ENCODE results near the gene CSF3R. TPM values are rescaled to one million over a fixed set of nuclear protein-coding genes. Genes with fewer than 3 reads are reported as not detected.

Gene CSF3R
- total and polyA plus RNA-seq, 3 experiments from 2014 or later: 0.11 to 0.40 TPM; not detected in 1

DNA sequence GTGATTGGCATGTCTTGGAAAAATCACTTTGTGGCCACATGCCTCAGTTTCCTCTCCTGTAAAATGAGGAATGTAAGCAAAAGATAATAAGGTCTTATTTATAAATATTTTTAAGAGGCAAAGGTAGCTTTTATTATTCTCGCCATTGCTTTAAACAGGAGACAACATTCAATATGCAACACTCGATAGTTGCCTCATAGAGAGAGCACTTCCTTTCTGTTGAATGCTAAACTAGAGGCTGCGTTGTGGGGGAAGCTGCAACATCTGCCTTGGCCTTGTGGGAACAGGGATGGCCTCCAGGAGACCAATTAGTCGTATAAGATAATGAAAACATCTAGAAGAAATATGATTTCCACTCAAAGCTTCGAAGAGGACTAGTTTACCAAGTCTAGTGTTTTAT, 36.0 kb downstream of the CSF3R start:
- CTCF ChIA-PET: no interaction called here
- peaks cover 0 to 4% (median 0%) of the 10 kb centered on the region in 3 donors for H3K36me3 Mint-ChIP-seq
- H3K27ac ChIP-seq (ENCODE audit: low read depth, low read length): no peak overlapping the region
- H3K27me3 Mint-ChIP-seq: peaks cover 0 to 3% of the 10 kb centered on the region in 2 donors
- no peaks in the 10 kb centered on the region for H3K9me3 Mint-ChIP-seq
- no peak for DNase-seq
- H3K4me3 Mint-ChIP-seq: no peak overlapping the region
- no peaks in the 10 kb centered on the region for H3K27me3 ChIP-seq (ENCODE audit: insufficient read depth, low read length, poor library complexity, severe bottlenecking)
- H3K4me1 ChIP-seq (ENCODE audit: insufficient read depth, low read length): peaks cover 3% of the 10 kb centered on the region
- H3K36me3 ChIP-seq (ENCODE audit: insufficient read depth, low read length): no peaks in the 10 kb centered on the region
- peaks cover 13 to 19% (median 19%) of the 10 kb centered on the region in 3 donors for H3K4me1 Mint-ChIP-seq
- no peak overlapping the region for H3K4me3 ChIP-seq (ENCODE audit: low read length)
- no peak overlapping the region for H3K27ac Mint-ChIP-seq
- POLR2A ChIA-PET: interaction anchor here (0.6 kb wide), 1 partner anchor 19 kb away, joined by 3 read pairs; no protein-coding TSS in a partner anchor
- no peaks in the 10 kb centered on the region for H3K9me3 ChIP-seq (ENCODE audit: low read length)

DNA sequence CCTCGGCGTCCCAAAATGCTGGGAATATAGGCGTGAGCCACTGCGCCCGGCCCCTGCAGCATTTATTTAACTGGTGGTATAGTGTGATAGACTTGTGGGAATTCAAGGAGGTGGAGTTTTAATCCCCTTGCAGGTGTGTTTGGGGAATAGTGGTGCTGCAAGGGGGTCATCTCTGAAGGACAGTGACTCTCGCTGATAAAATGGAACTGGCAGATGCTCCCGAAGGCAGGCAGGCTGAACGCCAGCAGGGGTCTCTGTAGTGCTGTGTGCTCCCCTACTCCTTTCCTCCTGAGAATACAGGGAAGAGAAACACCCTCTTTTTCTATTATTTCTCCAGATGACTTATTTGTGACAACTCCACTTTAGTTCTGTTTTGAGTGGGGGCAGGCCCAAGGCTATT, 36.4 kb downstream of the CSF3R start:
- Mint-ChIP-seq H3K9me3 (no peaks in the 10 kb centered on the region), H3K36me3 (peaks cover 0 to 3% (median 0%) of the 10 kb centered on the region in 3 donors), H3K27me3 (peaks cover 0 to 3% of the 10 kb centered on the region in 2 donors), H3K27ac (peak overlapping the region in 1 of 8 donors; percentile 84), H3K4me1 (peaks cover 9 to 14% (median 14%) of the 10 kb centered on the region in 3 donors), H3K4me3 (no peak overlapping the region)
- ChIA-PET CTCF (no interaction called here), POLR2A (no interaction called here)
- no peaks in the 10 kb centered on the region for H3K36me3 ChIP-seq (ENCODE audit: insufficient read depth, low read length)
- no peak overlapping the region for H3K27ac ChIP-seq (ENCODE audit: low read depth, low read length)
- H3K4me3 ChIP-seq (ENCODE audit: low read length): no peak overlapping the region
- no peaks in the 10 kb centered on the region for H3K27me3 ChIP-seq (ENCODE audit: insufficient read depth, low read length, poor library complexity, severe bottlenecking)
- H3K4me1 ChIP-seq (ENCODE audit: insufficient read depth, low read length): peaks cover 3% of the 10 kb centered on the region
- H3K9me3 ChIP-seq (ENCODE audit: low read length): no peaks in the 10 kb centered on the region
- DNase-seq: no peak

- Mint-ChIP-seq H3K9me3 (no peaks in the 10 kb centered on the region), H3K27me3 (peaks cover 0 to 2% of the 10 kb centered on the region in 2 donors), H3K4me3 (no peak overlapping the region), H3K36me3 (no peaks in the 10 kb centered on the region), H3K27ac (no peak overlapping the region), H3K4me1 (no peaks in the 10 kb centered on the region)
- Histone ChIP-seq H3K4me3 (ENCODE audit: low read length) (no peak overlapping the region), H3K36me3 (ENCODE audit: insufficient read depth, low read length) (no peaks in the 10 kb centered on the region), H3K27me3 (ENCODE audit: insufficient read depth, low read length, poor library complexity, severe bottlenecking) (no peaks in the 10 kb centered on the region), H3K27ac (ENCODE audit: low read depth, low read length) (no peak overlapping the region), H3K4me1 (ENCODE audit: insufficient read depth, low read length) (no peaks in the 10 kb centered on the region), H3K9me3 (ENCODE audit: low read length) (no peaks in the 10 kb centered on the region)
- CTCF ChIA-PET: no interaction called here
- DNase-seq: no peak
- POLR2A ChIA-PET: no interaction called here
These were observed 39.4 kb downstream of the CSF3R start for GRCh38 chr1:36443297-36443696.

GRCh38 chr1:36442337-36442736, 40.4 kb downstream of the CSF3R start:
- POLR2A ChIA-PET: no interaction called here
- no peaks in the 10 kb centered on the region for H3K9me3 ChIP-seq (ENCODE audit: low read length)
- Mint-ChIP-seq H3K9me3 (no peaks in the 10 kb centered on the region), H3K4me1 (no peaks in the 10 kb centered on the region), H3K4me3 (no peak overlapping the region), H3K27ac (no peak overlapping the region), H3K36me3 (no peaks in the 10 kb centered on the region), H3K27me3 (peaks cover 0 to 2% of the 10 kb centered on the region in 2 donors)
- H3K27me3 ChIP-seq (ENCODE audit: insufficient read depth, low read length, poor library complexity, severe bottlenecking): no peaks in the 10 kb centered on the region
- H3K36me3 ChIP-seq (ENCODE audit: insufficient read depth, low read length): no peaks in the 10 kb centered on the region
- no peak overlapping the region for H3K27ac ChIP-seq (ENCODE audit: low read depth, low read length)
- no peak for DNase-seq
- CTCF ChIA-PET: no interaction called here
- no peaks in the 10 kb centered on the region for H3K4me1 ChIP-seq (ENCODE audit: insufficient read depth, low read length)
- H3K4me3 ChIP-seq (ENCODE audit: low read length): no peak overlapping the region

GRCh38 chr1:36440646-36441045, 42.1 kb downstream of the CSF3R start:
- DNase-seq: no peak
- Histone ChIP-seq H3K36me3 (ENCODE audit: insufficient read depth, low read length) (no peaks in the 10 kb centered on the region), H3K9me3 (ENCODE audit: low read length) (no peaks in the 10 kb centered on the region), H3K4me1 (ENCODE audit: insufficient read depth, low read length) (no peaks in the 10 kb centered on the region), H3K4me3 (ENCODE audit: low read length) (no peak overlapping the region), H3K27ac (ENCODE audit: low read depth, low read length) (no peak overlapping the region), H3K27me3 (ENCODE audit: insufficient read depth, low read length, poor library complexity, severe bottlenecking) (no peaks in the 10 kb centered on the region)
- POLR2A ChIA-PET: no interaction called here
- Mint-ChIP-seq H3K27me3 (peaks cover 0 to 2% of the 10 kb centered on the region in 2 donors), H3K4me1 (no peaks in the 10 kb centered on the region), H3K4me3 (no peak overlapping the region), H3K27ac (no peak overlapping the region), H3K9me3 (no peaks in the 10 kb centered on the region), H3K36me3 (no peaks in the 10 kb centered on the region)
- CTCF ChIA-PET: no interaction called here

- Mint-ChIP-seq H3K9me3 (no peaks in the 10 kb centered on the region), H3K27me3 (peaks cover 0 to 2% of the 10 kb centered on the region in 2 donors), H3K4me3 (no peak overlapping the region), H3K36me3 (no peaks in the 10 kb centered on the region), H3K4me1 (no peaks in the 10 kb centered on the region), H3K27ac (no peak overlapping the region)
- H3K9me3 ChIP-seq (ENCODE audit: low read length): no peaks in the 10 kb centered on the region
- H3K27ac ChIP-seq (ENCODE audit: low read depth, low read length): no peak overlapping the region
- CTCF ChIA-PET: no interaction called here
- DNase-seq: no peak
- no peaks in the 10 kb centered on the region for H3K27me3 ChIP-seq (ENCODE audit: insufficient read depth, low read length, poor library complexity, severe bottlenecking)
- POLR2A ChIA-PET: no interaction called here
- H3K4me1 ChIP-seq (ENCODE audit: insufficient read depth, low read length): no peaks in the 10 kb centered on the region
- no peaks in the 10 kb centered on the region for H3K36me3 ChIP-seq (ENCODE audit: insufficient read depth, low read length)
- H3K4me3 ChIP-seq (ENCODE audit: low read length): no peak overlapping the region
These were observed 42.7 kb downstream of the CSF3R start for GRCh38 chr1:36440044-36440443.

GRCh38 chr1:36438715-36439114, 44.0 kb downstream of the CSF3R start:
- DNase-seq: no peak
- H3K36me3 ChIP-seq (ENCODE audit: insufficient read depth, low read length): no peaks in the 10 kb centered on the region
- Mint-ChIP-seq H3K36me3 (no peaks in the 10 kb centered on the region), H3K27ac (no peak overlapping the region), H3K4me1 (no peaks in the 10 kb centered on the region), H3K27me3 (peaks cover 0 to 2% of the 10 kb centered on the region in 2 donors), H3K9me3 (no peaks in the 10 kb centered on the region), H3K4me3 (no peak overlapping the region)
- H3K9me3 ChIP-seq (ENCODE audit: low read length): no peaks in the 10 kb centered on the region
- H3K27ac ChIP-seq (ENCODE audit: low read depth, low read length): no peak overlapping the region
- H3K4me3 ChIP-seq (ENCODE audit: low read length): no peak overlapping the region
- no peaks in the 10 kb centered on the region for H3K27me3 ChIP-seq (ENCODE audit: insufficient read depth, low read length, poor library complexity, severe bottlenecking)
- POLR2A ChIA-PET: no interaction called here
- CTCF ChIA-PET: no interaction called here
- H3K4me1 ChIP-seq (ENCODE audit: insufficient read depth, low read length): no peaks in the 10 kb centered on the region

DNA sequence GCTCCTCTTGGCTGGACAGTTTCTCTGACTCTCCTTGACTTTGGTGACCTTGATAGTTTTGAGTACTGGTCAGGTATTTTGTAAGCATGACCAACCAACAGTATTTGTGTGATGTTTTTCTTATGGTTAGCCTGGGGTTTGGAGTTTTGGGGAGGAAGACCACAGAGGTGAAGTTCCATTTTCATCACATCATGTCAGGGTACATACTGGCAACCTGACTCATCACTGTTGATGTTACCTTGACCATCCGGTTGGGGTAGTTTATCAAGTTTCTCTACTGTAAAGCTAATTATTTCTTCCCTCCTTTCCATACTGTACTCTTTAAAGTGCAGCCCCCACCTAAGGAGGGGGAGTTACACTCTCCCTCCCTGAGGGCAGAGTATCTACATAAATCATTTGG, 45.9 kb downstream of the CSF3R start:
- no peak overlapping the region for H3K4me3 ChIP-seq (ENCODE audit: low read length)
- no peak for DNase-seq
- H3K27ac ChIP-seq (ENCODE audit: low read depth, low read length): no peak overlapping the region
- no peaks in the 10 kb centered on the region for H3K4me1 ChIP-seq (ENCODE audit: insufficient read depth, low read length)
- no peaks in the 10 kb centered on the region for H3K9me3 ChIP-seq (ENCODE audit: low read length)
- ChIA-PET CTCF (no interaction called here), POLR2A (no interaction called here)
- Mint-ChIP-seq H3K36me3 (no peaks in the 10 kb centered on the region), H3K27ac (no peak overlapping the region), H3K4me3 (no peak overlapping the region), H3K9me3 (no peaks in the 10 kb centered on the region), H3K4me1 (no peaks in the 10 kb centered on the region), H3K27me3 (peaks cover 0 to 1% of the 10 kb centered on the region in 2 donors)
- H3K36me3 ChIP-seq (ENCODE audit: insufficient read depth, low read length): no peaks in the 10 kb centered on the region
- no peaks in the 10 kb centered on the region for H3K27me3 ChIP-seq (ENCODE audit: insufficient read depth, low read length, poor library complexity, severe bottlenecking)

GRCh38 chr1:36433102-36433501, 49.6 kb downstream of the CSF3R start:
- Histone ChIP-seq H3K27ac (ENCODE audit: low read depth, low read length) (no peak overlapping the region), H3K4me1 (ENCODE audit: insufficient read depth, low read length) (no peaks in the 10 kb centered on the region), H3K4me3 (ENCODE audit: low read length) (no peak overlapping the region), H3K9me3 (ENCODE audit: low read length) (no peaks in the 10 kb centered on the region), H3K36me3 (ENCODE audit: insufficient read depth, low read length) (no peaks in the 10 kb centered on the region), H3K27me3 (ENCODE audit: insufficient read depth, low read length, poor library complexity, severe bottlenecking) (no peaks in the 10 kb centered on the region)
- ChIA-PET CTCF (no interaction called here), POLR2A (no interaction called here)
- H3K9me3 Mint-ChIP-seq: no peaks in the 10 kb centered on the region
- H3K4me3 Mint-ChIP-seq: no peak overlapping the region
- no peak for DNase-seq
- no peak overlapping the region for H3K27ac Mint-ChIP-seq
- no peaks in the 10 kb centered on the region for H3K4me1 Mint-ChIP-seq
- H3K36me3 Mint-ChIP-seq: peaks cover 0 to 5% (median 0%) of the 10 kb centered on the region in 3 donors
- H3K27me3 Mint-ChIP-seq: peaks cover 0 to 2% of the 10 kb centered on the region in 2 donors

Measured in CD8-positive, alpha-beta memory T cell (primary cell).